HepG2 (cell line): ENCODE results near the gene FAM193A. TPM values are rescaled to one million over a fixed set of nuclear protein-coding genes. Genes with fewer than 3 reads are reported as not detected.

Source experiments
- ATAC-seq: fragments of 200-7000 bp; cut with Tn5 transposase; 3 replicates; pipeline ENCODE4 v1.9.1; 2020; ENCODE audit warnings: mild to moderate bottlenecking, moderate library complexity
- BruUV-seq: library from RNA; stranded (reverse); fragments of 400-500 nt; replicated peaks from 2 replicates; lab custom pipeline; 2021; lab: Mats Ljungman, UMichigan
- CTCF ChIA-PET: fragments of 300-600 bp; formaldehyde crosslinking; extraction: SDS; loops from one replicate; lab custom pipeline; 2021; ENCODE audit warnings: low total read pairs, inconsistent platforms, low intra/inter-chr PET ratio; lab: Yijun Ruan, JAX
- POLR2A ChIA-PET: fragments of 350-600 bp; sonication (Branson Sonifier 250); formaldehyde crosslinking; loops from one replicate; lab custom pipeline; 2020; ENCODE audit warnings: antibody characterized with exemption, inconsistent platforms; lab: Yijun Ruan, JAX
- DNase-seq: peaks from one replicate; pipeline ENCODE4 v3.0.0-alpha.2; 2015; ENCODE audit warnings: low spot score
- FAIRE-seq: peaks from 3 replicates; lab custom pipeline; 2011; peaks lifted over from hg19 to GRCh38; lab: Jason Lieb, UNC
- H2AFZ ChIP-seq: one replicate; pipeline ENCODE4 v1.6.1; 2011; ENCODE audit warnings: low read length, inconsistent platforms
- H3K27ac ChIP-seq: fragments of 300-600 bp; 3 replicates; pipeline ENCODE4 v1.8.0; 2011; ENCODE audit warnings: mixed run types, mild to moderate bottlenecking, mixed read lengths, low read length, inconsistent platforms; ENCODE audit not compliant: insufficient read depth; ENCODE audit errors: extremely low read length
- H3K27me3 ChIP-seq, 2 experiments: fragments of 200-600 bp in 1 of 2; 2 replicates in 1 of 2; 3 replicates in 1 of 2; pipeline versions ENCODE4 v1.6.0 to v1.8.0; 2011; ENCODE audit warnings: low read length in 2 of 2, mild to moderate bottlenecking in 2 of 2, moderate library complexity in 2 of 2, inconsistent platforms in 1 of 2; ENCODE audit not compliant: insufficient read depth in 2 of 2, control insufficient read depth in 1 of 2
- H3K36me3 ChIP-seq, 2 experiments: fragments of 200-600 bp in 1 of 2; replicated peaks in 1 of 2; 2 replicates in 1 of 2; 3 replicates in 1 of 2; pipeline versions ENCODE4 v1.5.1 to v1.8.0; 2011; ENCODE audit warnings: low read length in 2 of 2, inconsistent platforms in 1 of 2; ENCODE audit not compliant: insufficient read depth in 2 of 2, control insufficient read depth in 1 of 2
- H3K4me1 ChIP-seq: 2 replicates; pipeline ENCODE4 v1.5.1; 2012; ENCODE audit warnings: low read length, inconsistent platforms; ENCODE audit not compliant: insufficient read depth
- H3K4me2 ChIP-seq: 2 replicates; pipeline ENCODE4 v1.6.0; 2011; ENCODE audit warnings: low read depth, low read length, inconsistent platforms
- H3K4me3 ChIP-seq, 3 experiments: fragments of 200-600 bp in 1 of 3; sonication (generic), shearing (Covaris generic) in 1 of 3; replicated peaks in 1 of 3; 2 replicates each; pipeline ENCODE4 v1.5.1; 2011 to 2016; ENCODE audit warnings: low read length in 3 of 3, inconsistent platforms in 2 of 3, low read depth in 2 of 3, mild to moderate bottlenecking in 2 of 3, control low read depth in 1 of 3, mixed read lengths in 1 of 3; ENCODE audit not compliant: insufficient read depth in 1 of 3
- H3K79me2 ChIP-seq: one replicate; pipeline ENCODE4 v1.6.1; 2011; ENCODE audit warnings: low read length, inconsistent platforms; ENCODE audit not compliant: insufficient read depth
- H3K9ac ChIP-seq: 2 replicates; pipeline ENCODE4 v1.6.0; 2011; ENCODE audit warnings: mild to moderate bottlenecking, low read depth, low read length, inconsistent platforms; ENCODE audit not compliant: insufficient read depth
- H3K9me3 ChIP-seq: 2 replicates; pipeline ENCODE4 v1.5.1; 2012; ENCODE audit warnings: mild to moderate bottlenecking, low read length
- H4K20me1 ChIP-seq: 2 replicates; pipeline ENCODE4 v1.6.0; 2011; ENCODE audit warnings: inconsistent platforms, mild to moderate bottlenecking, low read length, moderate library complexity; ENCODE audit not compliant: insufficient read depth
- ATF1 ChIP-seq: IDR thresholded peaks from 2 replicates; pipeline ENCODE4 v1.6.1; 2016; ENCODE audit warnings: mild to moderate bottlenecking, control low read depth
- CENPT ChIP-seq: sonication (generic); formaldehyde crosslinking; IDR thresholded peaks from 2 replicates; pipeline ENCODE4 v1.8.0; 2022; ENCODE audit warnings: low read depth, mild to moderate bottlenecking, moderate library complexity, missing genetic modification reagents
- HOXA5 ChIP-seq: sonication (generic); formaldehyde crosslinking; IDR thresholded peaks from 2 replicates; pipeline ENCODE4 v1.4.0; 2020; ENCODE audit warnings: missing genetic modification reagents
- KDM3A ChIP-seq: IDR thresholded peaks from 2 replicates; pipeline ENCODE4 v1.6.1; 2018; ENCODE audit warnings: low read depth, missing compliant biosample characterization
- KLF11 ChIP-seq: IDR thresholded peaks from 2 replicates; pipeline ENCODE4 v1.6.1; 2016; ENCODE audit warnings: missing compliant biosample characterization
- KLF6 ChIP-seq: IDR thresholded peaks from 2 replicates; pipeline ENCODE4 v1.8.0; 2016; ENCODE audit warnings: missing biosample characterization, missing genetic modification reagents
- MTF1 ChIP-seq: sonication (generic); formaldehyde crosslinking; IDR thresholded peaks from 2 replicates; pipeline ENCODE4 v1.5.0; 2020; ENCODE audit warnings: missing genetic modification reagents
- PAWR ChIP-seq: sonication (generic); formaldehyde crosslinking; IDR thresholded peaks from 2 replicates; pipeline ENCODE4 v1.4.0; 2020; ENCODE audit warnings: missing genetic modification reagents, mild to moderate bottlenecking, borderline replicate concordance
- SCMH1 ChIP-seq: sonication (generic); formaldehyde crosslinking; IDR thresholded peaks from 2 replicates; pipeline ENCODE4 v1.9.0; 2021; ENCODE audit warnings: missing genetic modification reagents, mild to moderate bottlenecking, borderline replicate concordance
- SETDB1 ChIP-seq: sonication (generic); formaldehyde crosslinking; IDR thresholded peaks from 2 replicates; pipeline ENCODE4 v1.5.1; 2020; ENCODE audit warnings: missing genetic modification reagents, mild to moderate bottlenecking, borderline replicate concordance
- ZBTB20 ChIP-seq: sonication (generic); formaldehyde crosslinking; IDR thresholded peaks from 2 replicates; pipeline ENCODE4 v1.8.1; 2023; ENCODE audit warnings: missing genetic modification reagents, low read depth, mild to moderate bottlenecking, borderline replicate concordance
- ZFP36L1 ChIP-seq: sonication (generic); formaldehyde crosslinking; IDR thresholded peaks from 2 replicates; pipeline ENCODE4 v1.8.0; 2022; ENCODE audit warnings: mild to moderate bottlenecking, missing genetic modification reagents, moderate library complexity
- ZNF564 ChIP-seq: sonication (generic); formaldehyde crosslinking; IDR thresholded peaks from 2 replicates; pipeline ENCODE4 v1.8.1; 2023; ENCODE audit warnings: mild to moderate bottlenecking, missing genetic modification reagents
- WGBS: methylation state at CpG from one replicate; pipeline ENCODE4 v1.1.6; 2017; ENCODE audit warnings: low lambda C conversion rate; 5-methylcytosine and 5-hydroxymethylcytosine counted together
- in situ Hi-C: cut with HindIII; loops from 2 replicates; pipeline ENCODE4 v1.10.0; 2017; ENCODE audit warnings: low pct_unique_long_range_greater_than_20kb; ENCODE audit not compliant: extremely low pct_ligation_motif_present
- intact Hi-C: fragments of 100-400 bp; cut with micrococcal nuclease; formaldehyde crosslinking; loops from one replicate; pipeline ENCODE4 v1.10.0; 2022; ENCODE audit not compliant: unreplicated experiment
- polyA plus RNA-seq, 8 experiments: library from polyadenylated mRNA; depleted of rRNA in 3 of 8; stranded (reverse) in 7 of 8; unstranded in 1 of 8; fragments of >200 nt; fragmentation: Illumina TruSeq in 4 of 8; extraction: Trizol in 4 of 8; gene quantifications; 2 replicates each; pipeline versions ENCODE4 v1.2.1 to v1.2.3, GENCODE V29; 2011 to 2016; ENCODE audit warnings: low read depth in 4 of 8, missing spikeins in 1 of 8, mixed read lengths in 1 of 8; ENCODE audit not compliant: insufficient read depth in 1 of 8
- total RNA-seq, 5 experiments: library from RNA; depleted of rRNA; stranded (reverse); fragments of >200 nt; fragmentation: Illumina TruSeq; extraction: Trizol; gene quantifications; 2 replicates each; pipeline ENCODE4 v1.2.3, GENCODE V29; 2016; ENCODE audit warnings: low read depth in 1 of 5
- TF ChIP-seq, protein P1 (sequence below), 2 experiments: sonication (generic) in 1 of 2; formaldehyde crosslinking in 1 of 2; IDR thresholded peaks; 2 replicates each; pipeline versions ENCODE4 v1.5.1 to v1.6.1; 2011 to 2020; ENCODE audit warnings: borderline replicate concordance in 1 of 2, low read depth in 1 of 2, low read length in 1 of 2, mild to moderate bottlenecking in 1 of 2, missing genetic modification reagents in 1 of 2, moderate library complexity in 1 of 2
- TF ChIP-seq, protein P2 (sequence below): sonication (generic); formaldehyde crosslinking; IDR thresholded peaks from 2 replicates; pipeline ENCODE4 v1.4.0; 2020; ENCODE audit warnings: missing genetic modification reagents, borderline replicate concordance

The FAM193A gene
- total and polyA plus RNA-seq, 2 of the 13 experiments (the other 11 are each of a cell fraction or from before 2014, with no cell fraction given): 5.7 to 8.7 TPM

DNA sequence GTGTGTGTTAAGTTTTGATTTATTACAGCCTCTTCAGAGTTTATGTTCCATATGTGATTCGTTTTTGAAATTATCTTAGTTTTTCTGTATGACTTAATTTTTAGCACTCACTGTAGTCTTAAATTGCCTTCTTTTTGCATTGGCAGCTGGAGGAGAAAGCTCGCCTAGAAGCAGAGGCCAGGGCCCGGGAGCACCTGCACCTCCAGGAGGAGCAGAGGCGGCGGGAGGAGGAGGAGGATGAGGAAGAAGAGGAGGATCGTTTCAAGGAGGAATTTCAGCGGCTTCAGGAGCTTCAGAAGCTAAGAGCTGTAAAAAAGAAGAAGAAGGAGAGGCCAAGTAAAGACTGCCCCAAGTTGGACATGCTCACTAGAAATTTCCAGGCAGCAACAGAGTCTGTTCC, 163.1 kb downstream of the FAM193A start:
- FAIRE-seq: no peak
- CTCF ChIA-PET: no interaction called here
- ATAC-seq: no peak

More for the DNA sequence above, 163.1 kb downstream of the FAM193A start:
- Histone ChIP-seq H2AFZ (no peak overlapping the region), H4K20me1 (0 out of 2 replicates have a peak, but pooled peaks cover 2% of the 10 kb centered on the region), H3K4me2 (no peak overlapping the region), H3K79me2 (no peaks in the 10 kb centered on the region), H3K4me1 (peaks cover 17% of the 10 kb centered on the region), H3K36me3 (peaks cover 39 to 78% of the 10 kb centered on the region in 2 experiments), H3K9ac (no peak overlapping the region), H3K9me3 (no peaks in the 10 kb centered on the region), H3K4me3 (no peak overlapping the region), H3K27me3 (no peaks in the 10 kb centered on the region), H3K27ac (no peak overlapping the region)
- intact Hi-C loops (no loop called here), in situ Hi-C loops (no loop called here)
- TF ChIP-seq KDM3A (no peak), CENPT (CRISPR knock-in tag) (no peak), KLF6 (CRISPR knock-in tag) (no peak), ZBTB20 (CRISPR knock-in tag) (no peak), KLF11 (CRISPR knock-in tag) (no peak), ZNF564 (CRISPR knock-in tag) (no peak), SETDB1 (CRISPR knock-in tag) (no peak), HOXA5 (CRISPR knock-in tag) (no peak), ATF1 (CRISPR knock-in tag) (no peak), MTF1 (CRISPR knock-in tag) (no peak), PAWR (CRISPR knock-in tag) (no peak), SCMH1 (CRISPR knock-in tag) (no peak), ZFP36L1 (CRISPR knock-in tag) (no peak)
- TF ChIP-seq, protein P1, sequence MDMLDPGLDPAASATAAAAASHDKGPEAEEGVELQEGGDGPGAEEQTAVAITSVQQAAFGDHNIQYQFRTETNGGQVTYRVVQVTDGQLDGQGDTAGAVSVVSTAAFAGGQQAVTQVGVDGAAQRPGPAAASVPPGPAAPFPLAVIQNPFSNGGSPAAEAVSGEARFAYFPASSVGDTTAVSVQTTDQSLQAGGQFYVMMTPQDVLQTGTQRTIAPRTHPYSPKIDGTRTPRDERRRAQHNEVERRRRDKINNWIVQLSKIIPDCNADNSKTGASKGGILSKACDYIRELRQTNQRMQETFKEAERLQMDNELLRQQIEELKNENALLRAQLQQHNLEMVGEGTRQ (IDR thresholded peaks at IDR 0.05; ENCODE audit: low read depth, low read length): no peak
- TF ChIP-seq, protein P1 (CRISPR knock-in tag; IDR thresholded peaks at IDR 0.05; ENCODE audit: borderline replicate concordance): no peak
- TF ChIP-seq, protein P2, sequence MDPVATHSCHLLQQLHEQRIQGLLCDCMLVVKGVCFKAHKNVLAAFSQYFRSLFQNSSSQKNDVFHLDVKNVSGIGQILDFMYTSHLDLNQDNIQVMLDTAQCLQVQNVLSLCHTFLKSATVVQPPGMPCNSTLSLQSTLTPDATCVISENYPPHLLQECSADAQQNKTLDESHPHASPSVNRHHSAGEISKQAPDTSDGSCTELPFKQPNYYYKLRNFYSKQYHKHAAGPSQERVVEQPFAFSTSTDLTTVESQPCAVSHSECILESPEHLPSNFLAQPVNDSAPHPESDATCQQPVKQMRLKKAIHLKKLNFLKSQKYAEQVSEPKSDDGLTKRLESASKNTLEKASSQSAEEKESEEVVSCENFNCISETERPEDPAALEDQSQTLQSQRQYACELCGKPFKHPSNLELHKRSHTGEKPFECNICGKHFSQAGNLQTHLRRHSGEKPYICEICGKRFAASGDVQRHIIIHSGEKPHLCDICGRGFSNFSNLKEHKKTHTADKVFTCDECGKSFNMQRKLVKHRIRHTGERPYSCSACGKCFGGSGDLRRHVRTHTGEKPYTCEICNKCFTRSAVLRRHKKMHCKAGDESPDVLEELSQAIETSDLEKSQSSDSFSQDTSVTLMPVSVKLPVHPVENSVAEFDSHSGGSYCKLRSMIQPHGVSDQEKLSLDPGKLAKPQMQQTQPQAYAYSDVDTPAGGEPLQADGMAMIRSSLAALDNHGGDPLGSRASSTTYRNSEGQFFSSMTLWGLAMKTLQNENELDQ (CRISPR knock-in tag): no peak
- POLR2A ChIA-PET: no interaction called here
- BruUV-seq: no TSS peak
- WGBS: 94% methylated on average over 7 of the region's 7 CpGs
- DNase-seq: no peak
